Fibroblast of skin of left quadriceps (primary cell): ENCODE measurements around the gene TTLL10.
"Not testable (repeated sequence)": the region's sequence is repeated elsewhere in the genome, so short reads cannot be mapped to it uniquely, and the experiment has no call there.

ENCODE experiments used
- DNase-seq, 2 experiments: peaks; one replicate each; pipeline ENCODE4 v3.0.0-alpha.2; 2013; ENCODE audit warnings: low read depth in 2 of 2

The TTLL10 gene

GRCh38 chr1:1171546-1172340 lies 1.9 kb upstream of the TTLL10 start:
- no peak for DNase-seq

GRCh38 chr1:1173061-1173792 lies 453 bp upstream of the TTLL10 start:
- DNase-seq, result no peak

- DNase-seq, result no peak
Observed at GRCh38 chr1:1175221-1176062, 1.8 kb downstream of the TTLL10 start.

GRCh38 chr1:1176063-1176761 lies 2.5 kb downstream of the TTLL10 start:
- not testable (repeated sequence) for DNase-seq

GRCh38 chr1:1176931-1177330 lies 3.3 kb downstream of the TTLL10 start:
- no peak for DNase-seq

GRCh38 chr1:1177452-1178206 lies 3.9 kb downstream of the TTLL10 start:
- no peak for DNase-seq

- no peak for DNase-seq
Observed at GRCh38 chr1:1178794-1179331, 5.2 kb downstream of the TTLL10 start.

GRCh38 chr1:1179346-1179982 lies 5.8 kb downstream of the TTLL10 start:
- no peak for DNase-seq

- no peak for DNase-seq
Observed at GRCh38 chr1:1179983-1180861, 6.5 kb downstream of the TTLL10 start.

- DNase-seq, result no peak
Observed at GRCh38 chr1:1181129-1181937, 7.7 kb downstream of the TTLL10 start.

- DNase-seq, result no peak
Observed at GRCh38 chr1:1181938-1182410, 8.3 kb downstream of the TTLL10 start.

GRCh38 chr1:1182491-1183220 lies 9.0 kb downstream of the TTLL10 start:
- DNase-seq, result no peak

- no peak for DNase-seq
Observed at GRCh38 chr1:1183221-1183747, 9.6 kb downstream of the TTLL10 start.

GRCh38 chr1:1183833-1184775 lies 10.4 kb downstream of the TTLL10 start:
- no peak for DNase-seq

GRCh38 chr1:1185101-1185765 lies 11.6 kb downstream of the TTLL10 start:
- no peak for DNase-seq
